ENCODE results near the gene PSMB7.
A peak's percentile ranks its signal among the peaks of the same experiment; 100 is the strongest.

The PSMB7 gene

GRCh38 chr9:124323904-124324303 is 91.3 kb downstream of the PSMB7 start:
- DNase-seq, result no peak

- DNase-seq, result peak; percentile 23 to 43
These were observed 92.4 kb downstream of the PSMB7 start for GRCh38 chr9:124322618-124323432.

GRCh38 chr9:124321935-124322334 is 93.3 kb downstream of the PSMB7 start:
- DNase-seq, result peak in 1 of 2 donors; percentile 28

DNA sequence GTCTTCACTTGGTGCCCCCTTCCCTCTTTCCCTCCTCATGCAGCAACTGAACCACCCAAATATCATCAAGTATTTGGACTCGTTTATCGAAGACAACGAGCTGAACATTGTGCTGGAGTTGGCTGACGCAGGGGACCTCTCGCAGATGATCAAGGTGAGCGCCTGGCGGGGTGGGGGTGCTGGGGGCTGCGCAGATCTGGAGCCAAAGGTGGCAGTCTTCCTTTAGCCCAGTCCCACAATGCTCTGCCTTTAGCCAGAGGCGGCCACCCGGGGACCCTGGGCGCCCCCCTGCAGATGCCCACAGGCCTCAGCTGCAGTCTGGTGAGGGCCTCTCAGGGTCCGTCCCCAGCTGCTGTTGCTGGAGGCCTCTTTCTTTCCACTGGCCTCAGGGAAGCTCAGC is 93.8 kb downstream of the PSMB7 start:
- DNase-seq, result no peak

DNA sequence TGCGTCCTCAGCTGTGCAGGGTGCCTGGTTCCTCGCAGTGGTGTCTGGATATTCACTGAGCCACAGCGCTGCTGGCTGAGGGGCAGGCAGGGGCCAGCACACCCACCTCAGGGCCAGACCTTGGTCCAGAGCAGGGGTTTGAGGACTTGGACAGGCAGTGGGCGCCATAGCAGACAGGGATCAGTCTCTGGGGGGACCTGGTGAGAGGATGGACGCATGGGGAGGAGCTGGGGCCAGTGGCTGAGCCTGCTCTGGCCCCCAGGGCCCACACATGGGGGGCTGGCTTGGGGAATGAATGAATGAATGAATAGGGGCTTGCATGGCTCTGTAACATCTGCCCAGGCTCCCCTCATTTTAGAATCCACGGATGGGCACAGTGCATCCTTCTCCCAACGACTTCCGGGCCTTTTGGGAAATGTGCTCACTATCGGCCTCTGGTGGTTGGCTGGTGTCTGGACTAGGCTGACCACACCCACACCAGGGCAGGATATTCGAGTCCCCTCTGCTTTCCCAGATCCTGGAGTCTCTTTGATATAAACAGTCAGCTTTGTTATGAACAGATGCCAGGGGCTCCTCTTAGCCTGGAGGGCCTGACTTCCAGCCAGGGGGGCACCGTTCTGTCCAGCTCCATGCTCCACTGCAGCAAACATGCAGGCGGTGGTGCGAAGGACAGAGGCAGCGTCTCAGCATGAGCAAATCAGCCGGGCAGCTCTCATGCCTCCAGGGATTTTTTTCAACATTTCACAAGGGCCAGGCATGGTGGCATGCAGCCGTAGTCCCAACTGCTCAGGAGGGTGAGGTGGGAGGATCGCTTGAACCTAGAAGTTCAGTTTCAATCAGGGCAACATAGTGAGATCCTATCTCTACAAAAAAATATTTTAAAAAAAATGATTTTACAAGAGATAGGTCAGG is 94.9 kb downstream of the PSMB7 start:
- peak; percentile 40 to 63 for DNase-seq

DNA sequence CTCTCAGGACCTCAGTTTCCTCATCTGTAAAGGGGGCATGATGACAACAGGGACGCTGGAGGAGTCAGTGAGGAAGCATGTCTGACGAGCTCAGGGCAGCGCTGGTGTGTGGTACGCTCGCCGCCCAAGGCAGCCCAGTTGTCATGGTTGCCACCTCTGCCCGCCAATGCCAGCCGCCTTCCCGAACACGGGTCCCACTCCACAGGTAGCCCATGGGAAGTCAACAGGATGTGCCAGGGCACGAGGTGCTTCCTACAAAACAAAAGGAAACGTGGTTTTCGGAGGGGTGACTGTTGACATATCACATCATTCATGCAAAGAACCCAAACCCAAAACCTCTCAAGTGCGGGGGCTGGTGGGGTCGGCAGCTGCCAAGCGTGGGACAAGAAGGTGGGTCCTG is 99.4 kb downstream of the PSMB7 start:
- no peak for DNase-seq

DNA sequence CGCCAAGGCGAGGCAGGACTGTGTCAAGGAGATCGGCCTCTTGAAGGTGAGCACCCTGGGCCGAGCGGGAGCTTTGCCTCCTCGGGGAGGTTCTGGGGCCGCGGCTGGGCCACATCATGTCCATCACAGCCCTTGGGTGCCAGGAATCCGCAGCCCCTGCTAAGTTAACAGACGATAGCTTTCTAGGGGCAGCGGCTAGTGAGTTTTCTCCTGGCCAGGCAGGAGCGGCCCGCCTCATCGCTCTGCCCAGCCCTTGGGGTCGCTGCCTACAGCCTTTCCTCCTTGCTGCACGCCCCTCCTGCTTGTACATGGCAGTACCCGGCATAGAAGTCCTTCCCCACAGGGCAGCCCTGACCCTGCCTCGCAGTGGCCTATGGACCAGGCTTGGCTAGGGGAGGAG is 101.3 kb downstream of the PSMB7 start:
- no peak for DNase-seq

GRCh38 chr9:124312290-124313265 is 102.7 kb downstream of the PSMB7 start:
- DNase-seq, result peak; percentile 14 to 41

GRCh38 chr9:124311283-124311682 is 104.0 kb downstream of the PSMB7 start:
- DNase-seq, result no peak

- no peak for DNase-seq
These were observed 105.6 kb downstream of the PSMB7 start for GRCh38 chr9:124309667-124310084.

DNA sequence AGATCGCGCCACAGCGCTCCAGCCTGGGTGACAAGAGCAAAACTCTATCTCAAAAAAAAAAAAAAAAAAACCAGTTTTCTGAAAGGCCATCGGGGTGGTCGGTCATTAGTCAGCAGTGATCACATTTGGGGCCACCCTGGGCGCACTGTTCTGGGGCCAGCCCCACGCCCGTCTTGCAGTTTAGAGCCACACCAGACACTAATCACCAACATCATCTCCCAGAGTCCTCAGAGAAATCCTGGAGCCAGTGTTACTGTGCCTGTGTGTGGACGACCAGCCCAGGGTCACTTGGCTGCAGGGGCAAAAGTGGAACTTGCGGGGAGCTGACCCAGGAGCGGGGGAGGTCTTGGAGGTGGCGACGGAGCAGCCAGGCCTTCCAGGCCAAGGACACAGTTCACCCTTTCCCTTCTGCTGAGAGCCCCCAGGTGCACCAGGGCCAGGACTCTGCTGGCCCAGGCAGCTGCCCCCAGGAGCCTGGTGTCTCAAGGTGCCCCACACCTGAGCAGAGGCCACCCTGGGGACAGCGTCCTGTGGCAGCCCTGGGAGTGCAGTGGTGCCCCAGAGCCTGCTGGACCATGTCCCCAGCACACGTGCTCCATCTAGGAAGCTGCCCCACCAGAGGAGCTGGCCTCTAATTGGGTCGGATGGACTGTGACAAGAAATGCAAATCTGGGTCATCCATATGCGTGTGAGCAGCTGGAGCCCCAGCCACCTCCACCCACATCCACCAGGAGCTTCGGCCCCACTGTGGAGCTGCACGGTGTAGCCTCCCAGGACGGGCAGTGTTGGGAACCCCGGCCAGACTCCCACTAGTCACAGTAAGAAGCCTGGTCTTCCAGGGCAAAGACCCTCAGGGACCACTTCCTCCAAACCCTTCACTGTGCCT is 106.4 kb downstream of the PSMB7 start:
- no peak for DNase-seq

- DNase-seq, result no peak
These were observed 107.7 kb downstream of the PSMB7 start for GRCh38 chr9:124307379-124308030.

- DNase-seq, result peak; percentile 64 to 78
These were observed 109.0 kb downstream of the PSMB7 start for GRCh38 chr9:124306098-124306735.

DNA sequence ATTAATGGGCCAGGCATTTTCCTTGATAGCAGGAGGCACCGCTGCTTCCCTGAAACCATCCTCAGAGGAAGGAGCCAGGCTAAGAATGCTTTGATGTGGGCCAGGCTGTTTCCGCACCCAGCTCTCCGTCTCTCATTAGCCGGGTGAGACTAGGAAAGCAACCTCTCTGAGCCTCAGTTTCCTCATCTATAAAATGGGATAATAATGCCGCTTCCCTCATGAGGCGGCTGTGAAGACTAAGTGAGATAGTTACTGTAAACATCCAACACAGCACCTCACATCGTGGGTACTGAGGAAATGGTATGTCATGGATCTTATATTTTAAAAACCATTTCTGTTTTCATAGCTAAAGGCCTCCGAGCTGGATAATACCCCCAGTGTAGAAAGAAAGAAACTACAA is 111.0 kb downstream of the PSMB7 start:
- no peak for DNase-seq

GRCh38 chr9:124303762-124304161 is 111.5 kb downstream of the PSMB7 start:
- DNase-seq, result no peak

Data from inflammatory macrophage (primary cell).